CD4-positive, alpha-beta T cell treated with Interleukin-15 for 4 hours (primary cell): ENCODE measurements around the gene CPNE2.

Experiments
- DNase-seq: peaks from one replicate; pipeline ENCODE4 v3.0.0-alpha.2; 2020; ENCODE audit warnings: low spot score

CPNE2 gene

DNA sequence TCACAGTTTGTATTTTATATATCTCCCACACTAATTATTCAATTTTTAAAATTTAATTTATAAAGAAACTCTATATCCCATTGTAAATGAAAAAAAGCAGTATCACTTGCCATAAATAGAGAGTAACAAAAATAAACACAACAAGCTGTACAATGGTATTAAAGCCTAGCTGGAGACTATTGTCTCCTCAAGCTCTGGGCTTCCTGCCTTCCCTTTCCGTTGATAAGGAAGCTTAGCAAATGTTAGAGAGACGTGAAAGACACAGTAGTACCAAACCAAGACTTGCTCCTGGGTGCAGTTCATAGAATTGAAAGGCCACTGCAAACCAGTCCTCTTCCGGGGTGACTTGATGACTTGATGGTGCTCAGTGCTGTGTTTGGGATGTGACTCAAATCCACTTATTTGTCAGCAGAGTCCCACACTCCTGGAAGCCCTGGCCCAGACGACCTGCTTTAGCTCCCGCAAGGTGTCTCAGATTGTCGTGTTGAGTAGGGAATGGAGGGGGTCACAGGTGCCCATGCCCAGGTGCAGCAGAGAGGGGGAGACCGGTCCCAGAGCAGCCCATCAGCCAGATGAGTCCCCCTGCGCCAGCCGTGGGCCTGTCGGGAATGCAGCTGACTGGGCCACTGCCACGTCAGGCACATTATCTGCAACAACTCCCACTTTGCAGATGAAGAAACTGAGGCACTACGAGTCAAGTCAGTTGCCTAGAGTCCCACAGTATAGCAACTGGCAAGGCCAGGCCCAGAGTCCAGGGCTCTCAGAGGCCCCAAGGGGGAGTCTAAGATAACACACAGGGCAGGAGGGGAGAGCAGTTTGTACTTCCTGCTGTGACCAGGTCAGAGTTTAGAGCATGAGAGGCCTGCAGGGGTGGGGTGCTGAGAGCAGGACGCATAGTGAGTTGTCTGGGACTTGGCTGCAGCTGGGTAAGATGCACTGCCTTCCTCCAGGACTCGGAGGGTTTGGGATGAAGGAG lies 53.0 kb downstream of the CPNE2 start:
- DNase-seq = no peak

DNA sequence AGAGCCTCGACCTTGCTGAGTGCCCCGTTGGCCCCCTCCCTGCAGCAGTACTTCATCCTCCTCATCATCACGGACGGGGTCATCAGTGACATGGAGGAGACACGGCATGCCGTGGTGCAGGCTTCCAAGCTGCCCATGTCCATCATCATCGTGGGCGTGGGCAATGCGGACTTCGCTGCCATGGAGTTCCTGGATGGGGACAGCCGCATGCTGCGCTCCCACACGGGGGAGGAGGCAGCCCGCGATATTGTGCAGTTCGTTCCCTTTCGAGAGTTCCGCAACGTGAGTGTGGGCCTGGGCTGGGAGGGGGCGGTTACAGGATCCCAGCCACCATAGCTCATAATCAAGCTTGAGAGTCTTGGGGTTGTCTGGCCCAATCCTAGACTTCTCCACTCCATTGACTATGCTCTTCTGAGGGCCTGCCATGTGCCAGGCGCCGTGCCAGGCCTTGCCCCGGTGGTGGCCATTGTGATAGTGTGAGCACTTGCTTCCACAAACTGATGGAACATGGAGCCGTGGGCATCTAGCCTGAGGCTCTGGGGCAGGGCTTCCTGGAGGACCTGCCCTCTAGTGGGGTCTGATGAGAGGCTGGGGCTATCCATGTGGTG lies 53.8 kb downstream of the CPNE2 start:
- DNase-seq = no peak

- DNase-seq = no peak
Measured at GRCh38 chr16:57146735-57147134, 54.4 kb downstream of the CPNE2 start.

GRCh38 chr16:57147381-57148221 lies 55.2 kb downstream of the CPNE2 start:
- no peak for DNase-seq

DNA sequence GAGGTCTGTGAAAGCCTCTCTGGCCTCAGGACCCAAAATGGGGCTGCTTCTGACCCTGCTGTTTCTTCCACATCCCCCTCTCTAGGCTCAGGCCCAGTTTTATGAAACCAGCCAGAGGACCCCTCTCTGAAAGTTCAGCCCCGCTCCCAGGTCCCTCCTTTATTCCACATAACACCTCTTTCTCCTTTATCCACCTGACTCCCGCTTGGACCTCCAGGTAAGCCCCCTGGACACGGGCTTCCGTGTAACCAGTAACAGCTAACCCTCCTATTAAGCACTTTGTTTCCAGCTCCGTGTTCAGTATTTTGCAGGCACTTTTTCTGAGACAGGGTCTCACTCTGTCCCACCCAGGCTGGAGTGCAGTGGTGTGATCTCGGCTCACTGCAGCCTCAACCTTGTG lies 56.1 kb downstream of the CPNE2 start:
- DNase-seq = no peak

DNA sequence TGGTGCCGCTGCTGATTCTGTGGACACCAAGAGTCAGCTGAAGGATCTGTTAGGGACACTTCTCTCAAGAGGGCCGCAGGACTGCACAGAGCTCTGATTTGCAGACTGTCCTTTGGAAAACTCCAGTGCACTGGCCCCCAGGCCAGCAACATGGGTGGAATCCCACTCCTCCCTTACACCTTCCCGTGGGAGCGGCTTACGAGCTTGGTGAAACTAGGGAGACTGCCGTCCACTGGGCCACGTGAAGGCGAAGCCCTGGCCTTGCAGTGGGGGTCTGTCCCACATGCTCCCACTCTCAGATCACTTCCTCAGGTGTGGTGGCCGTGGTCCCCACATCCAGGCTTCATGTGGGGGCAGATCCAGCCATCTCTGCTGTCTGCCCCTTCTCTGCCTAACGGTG lies 57.0 kb downstream of the CPNE2 start:
- DNase-seq = no peak

GRCh38 chr16:57150682-57151330 lies 58.4 kb downstream of the CPNE2 start:
- no peak for DNase-seq

DNA sequence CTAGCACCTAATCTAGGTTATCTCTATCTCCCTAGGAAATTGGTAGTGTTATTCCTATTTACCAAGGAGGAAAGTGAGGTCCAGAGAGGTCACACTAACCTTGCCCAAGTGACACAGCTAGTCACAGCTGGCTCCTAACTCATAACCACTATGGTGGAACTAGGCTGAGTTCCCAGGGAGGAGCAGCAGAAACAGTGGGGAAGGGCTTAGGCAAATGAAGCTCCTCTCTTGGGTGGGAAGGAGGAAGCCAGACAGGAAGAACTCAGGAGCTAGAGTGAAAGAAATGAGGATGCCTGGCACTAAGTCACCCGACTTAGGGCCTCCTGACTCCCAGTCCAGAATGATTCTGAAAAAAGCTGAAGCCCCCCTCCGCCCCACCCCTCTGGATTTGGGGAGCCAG lies 59.0 kb downstream of the CPNE2 start:
- no peak for DNase-seq

DNA sequence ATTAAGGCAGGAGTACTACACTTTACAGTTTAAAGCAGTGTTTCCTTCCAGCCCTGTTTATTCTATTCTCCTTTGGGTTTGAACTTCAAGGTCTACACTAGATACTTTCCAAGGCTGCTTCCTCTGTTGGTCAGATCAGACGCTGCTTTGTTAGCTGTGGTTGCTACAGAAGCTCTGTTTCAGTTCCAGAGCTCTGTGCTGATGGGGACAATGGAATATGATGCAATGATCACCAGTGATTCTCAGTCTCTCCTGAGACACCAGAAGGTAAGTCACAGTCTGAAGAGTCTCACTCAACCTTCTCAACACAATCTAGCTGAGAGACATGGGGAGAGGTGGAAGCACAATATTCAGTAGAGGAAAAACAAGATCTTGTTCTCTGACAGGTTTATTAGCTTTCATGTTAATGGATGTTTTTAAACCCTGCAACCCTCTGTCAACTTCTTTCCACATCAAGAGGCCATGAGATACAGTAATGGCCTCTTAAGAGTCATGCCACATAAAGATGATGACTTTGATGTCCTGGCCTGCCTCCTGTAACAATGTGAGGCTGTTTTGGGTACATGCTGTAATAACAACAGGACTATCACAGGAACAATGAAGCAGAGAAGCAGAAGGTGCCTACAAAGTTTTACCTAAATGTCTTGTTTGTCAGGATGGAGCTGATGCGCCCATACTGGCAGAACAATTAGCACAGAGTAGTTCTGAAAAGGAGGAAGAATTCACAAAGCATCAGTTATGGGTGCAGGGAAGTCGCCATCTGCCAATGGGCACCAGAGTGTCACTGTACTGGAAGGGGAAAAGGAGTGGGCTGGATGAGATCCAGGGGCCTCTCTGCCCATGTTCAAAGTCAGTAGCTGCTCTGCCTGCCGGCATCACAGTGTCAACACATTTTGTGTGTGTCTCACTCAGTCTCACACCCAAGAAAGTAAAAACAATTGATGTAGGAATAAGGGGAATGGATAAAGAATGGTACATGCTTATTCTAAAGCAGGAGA lies 60.0 kb downstream of the CPNE2 start:
- DNase-seq = no peak

- no peak for DNase-seq
Measured at GRCh38 chr16:57153841-57154240, 61.5 kb downstream of the CPNE2 start.

GRCh38 chr16:57155702-57156350 lies 63.4 kb downstream of the CPNE2 start:
- DNase-seq = no peak

- no peak for DNase-seq
Measured at GRCh38 chr16:57156351-57156703, 63.9 kb downstream of the CPNE2 start.

DNA sequence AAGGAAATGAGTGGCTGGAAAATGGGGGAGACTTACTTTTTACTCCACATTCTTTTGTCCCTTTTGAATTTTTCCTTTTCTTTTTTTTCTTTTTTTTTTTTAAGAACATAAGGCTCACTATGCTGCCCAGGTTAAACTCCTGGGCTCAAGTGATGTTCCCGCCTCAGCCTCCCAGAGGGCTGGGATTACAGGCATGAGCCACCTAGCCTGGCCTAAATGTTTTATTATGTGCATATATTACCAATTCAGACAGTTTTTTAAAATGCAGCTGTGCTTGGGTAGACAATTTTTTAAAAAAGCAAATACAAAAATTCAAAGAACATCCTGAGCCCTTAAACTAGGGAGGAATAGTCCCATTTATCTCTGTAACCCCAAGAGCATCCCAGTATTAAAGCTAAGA lies 65.2 kb downstream of the CPNE2 start:
- no peak for DNase-seq

DNA sequence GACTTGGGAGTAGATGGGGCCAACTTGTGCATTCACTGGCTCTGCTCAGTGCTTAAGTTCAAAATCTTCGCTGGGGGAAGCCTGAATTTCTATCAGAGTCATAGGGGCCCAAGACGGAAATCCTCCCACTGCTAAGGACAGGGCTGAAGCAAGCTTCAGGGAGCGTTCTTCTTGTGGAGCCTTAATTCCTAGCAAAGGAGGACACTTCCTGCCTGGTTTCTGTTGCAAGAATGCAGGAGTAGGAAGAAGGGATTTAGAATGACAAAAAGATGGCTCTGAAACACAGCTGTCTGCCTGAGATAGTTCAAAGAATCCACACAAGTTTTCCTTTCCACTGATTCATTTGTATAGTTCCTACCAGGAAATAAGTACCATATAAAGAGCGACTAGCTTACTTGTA lies 67.1 kb downstream of the CPNE2 start:
- no peak for DNase-seq

GRCh38 chr16:57163842-57164241 lies 71.5 kb downstream of the CPNE2 start:
- no peak for DNase-seq

DNA sequence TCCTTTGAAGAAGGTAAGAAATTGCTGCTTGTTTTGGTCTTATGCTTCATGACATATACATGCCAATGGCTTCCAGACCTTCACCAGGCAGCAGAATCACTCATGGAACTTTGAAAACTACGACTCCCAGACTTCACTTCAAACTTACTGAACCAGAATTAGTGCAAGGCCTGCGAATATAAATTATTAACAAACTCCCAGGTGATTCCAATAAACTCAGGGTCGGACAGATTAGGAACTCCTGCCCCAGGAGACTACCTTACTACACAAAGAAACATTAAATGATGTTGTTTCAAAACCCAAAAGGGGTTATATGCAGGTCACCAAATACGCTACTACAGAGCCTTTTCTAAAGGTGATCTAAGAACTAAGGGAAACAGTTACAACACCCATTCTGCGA lies 73.1 kb downstream of the CPNE2 start:
- no peak for DNase-seq

- DNase-seq = no peak
Measured at GRCh38 chr16:57165938-57166337, 73.6 kb downstream of the CPNE2 start.

- no peak for DNase-seq
Measured at GRCh38 chr16:57166451-57166850, 74.1 kb downstream of the CPNE2 start.

- DNase-seq = no peak
Measured at GRCh38 chr16:57166951-57167350, 74.6 kb downstream of the CPNE2 start.

GRCh38 chr16:57167538-57167937 lies 75.2 kb downstream of the CPNE2 start:
- DNase-seq = no peak
